Activated CD8-positive, alpha-beta memory T cell treated with anti-CD3 and anti-CD28 coated beads for 48 hours (primary cell): ENCODE results near the gene TLE1.
"Not testable (repeated sequence)": the region's sequence is repeated elsewhere in the genome, so short reads cannot be mapped to it uniquely, and the experiment has no call there.

ENCODE experiments used
- DNase-seq, 3 experiments: peaks; one replicate each; pipeline ENCODE4 v3.0.0-alpha.2; 2020; ENCODE audit warnings: low read depth in 2 of 3, low spot score in 2 of 3

Gene TLE1

GRCh38 chr9:81689343-81690175, at the start of gene TLE1:
Gene TLE1, minus strand, starts transcription at chr9:81689547. Its CDS starts 1,307 bp downstream, at chr9:81688240.
- DNase-seq, result peak; percentile 53 to 60 (median 58)

GRCh38 chr9:81737871-81738507, 48.6 kb upstream of the TLE1 start:
- no peak for DNase-seq

- not testable (repeated sequence) for DNase-seq
Measured at GRCh38 chr9:81730498-81730897, 41.2 kb upstream of the TLE1 start.

- no peak for DNase-seq
Measured at GRCh38 chr9:81729135-81729534, 39.8 kb upstream of the TLE1 start.

GRCh38 chr9:81724242-81724889, 35.0 kb upstream of the TLE1 start:
- no peak for DNase-seq

- no peak for DNase-seq
Measured at GRCh38 chr9:81722277-81722676, 32.9 kb upstream of the TLE1 start.

- no peak for DNase-seq
Measured at GRCh38 chr9:81720450-81721086, 31.2 kb upstream of the TLE1 start.

- no peak for DNase-seq
Measured at GRCh38 chr9:81719972-81720371, 30.6 kb upstream of the TLE1 start.

GRCh38 chr9:81718244-81718643, 28.9 kb upstream of the TLE1 start:
- DNase-seq, result no peak

GRCh38 chr9:81717747-81718077, 28.4 kb upstream of the TLE1 start:
- no peak for DNase-seq

GRCh38 chr9:81717061-81717746, 27.9 kb upstream of the TLE1 start:
- no peak for DNase-seq

GRCh38 chr9:81716409-81716808, 27.1 kb upstream of the TLE1 start:
- no peak for DNase-seq

- no peak for DNase-seq
Measured at GRCh38 chr9:81705578-81705977, 16.2 kb upstream of the TLE1 start.

- DNase-seq, result no peak
Measured at GRCh38 chr9:81694541-81694940, 5.2 kb upstream of the TLE1 start.

- no peak for DNase-seq
Measured at GRCh38 chr9:81693671-81694378, 4.5 kb upstream of the TLE1 start.

GRCh38 chr9:81690251-81690851, 1.0 kb upstream of the TLE1 start:
- DNase-seq, result no peak

- not testable (repeated sequence) for DNase-seq
Measured at GRCh38 chr9:81689093-81689342, 329 bp downstream of the TLE1 start.

GRCh38 chr9:81688262-81689092, 870 bp downstream of the TLE1 start:
- not testable (repeated sequence) for DNase-seq

GRCh38 chr9:81687521-81688261, 1.7 kb downstream of the TLE1 start:
- DNase-seq, result no peak
